PC-9 (cell line): ENCODE results near the gene LRRC8D. TPM values are rescaled to one million over a fixed set of nuclear protein-coding genes. Genes with fewer than 3 reads are reported as not detected.
A peak's percentile ranks its signal among the peaks of the same experiment; 100 is the strongest.

Experiments used
- BruUV-seq: library from RNA; stranded (reverse); fragments of 400-500 nt; replicated peaks from 2 replicates; lab custom pipeline; 2021; lab: Mats Ljungman, UMichigan
- CTCF ChIA-PET: fragments of 300-600 bp; sonication (Branson Sonifier 250); formaldehyde crosslinking; loops from one replicate; lab custom pipeline; 2022; ENCODE audit warnings: antibody characterized with exemption; lab: Charles Lee
- POLR2A ChIA-PET: fragments of 300-600 bp; sonication (Branson Sonifier 250); formaldehyde crosslinking; loops from one replicate; lab custom pipeline; 2022; ENCODE audit warnings: antibody characterized with exemption; ENCODE audit not compliant: unreplicated experiment; lab: Charles Lee
- DNase-seq, 2 experiments: peaks; one replicate each; pipeline versions ENCODE4 v3.0.0 to v3.0.0-alpha.2; 2015 to 2022; ENCODE audit warnings: mixed read lengths in 1 of 2
- H2AFZ ChIP-seq: fragments of 200-600 bp; sonication (generic); 2 replicates; pipeline ENCODE4 v1.8.1; 2017; ENCODE audit warnings: antibody characterized with exemption
- H3F3A ChIP-seq: fragments of 200-600 bp; sonication (generic); 2 replicates; pipeline ENCODE4 v1.8.1; 2017; ENCODE audit warnings: antibody characterized with exemption, mild to moderate bottlenecking, low read depth; ENCODE audit not compliant: insufficient read depth
- H3K27ac ChIP-seq: fragments of 200-600 bp; sonication (generic); 2 replicates; pipeline ENCODE4 v1.6.1; 2016; ENCODE audit warnings: mixed run types
- H3K27me3 ChIP-seq: fragments of 200-600 bp; sonication (generic); 2 replicates; pipeline ENCODE4 v1.6.1; 2016; ENCODE audit warnings: low read depth, mixed run types; ENCODE audit not compliant: insufficient read depth
- H3K36me3 ChIP-seq: fragments of 200-600 bp; sonication (generic); 2 replicates; pipeline ENCODE4 v1.6.1; 2016; ENCODE audit warnings: low read depth, mixed run types
- H3K4me1 ChIP-seq: fragments of 200-600 bp; sonication (generic); replicated peaks from 2 replicates; pipeline ENCODE4 v1.6.1; 2016; ENCODE audit warnings: mixed run types; ENCODE audit not compliant: insufficient read depth
- H3K4me2 ChIP-seq: fragments of 200-600 bp; sonication (generic); 2 replicates; pipeline ENCODE4 v1.6.1; 2017; ENCODE audit warnings: mixed run types
- H3K4me3 ChIP-seq: fragments of 200-600 bp; sonication (generic); 2 replicates; pipeline ENCODE4 v1.6.1; 2016; ENCODE audit warnings: mixed run types
- H3K79me2 ChIP-seq: fragments of 200-600 bp; sonication (generic); 2 replicates; pipeline ENCODE4 v1.6.1; 2017; ENCODE audit warnings: low read depth, mixed run types
- H3K9me2 ChIP-seq: fragments of 200-600 bp; sonication (generic); 2 replicates; pipeline ENCODE4 v1.8.1; 2017; ENCODE audit warnings: mild to moderate bottlenecking; ENCODE audit not compliant: insufficient read depth
- H3K9me3 ChIP-seq: fragments of 200-600 bp; sonication (generic); 2 replicates; pipeline ENCODE4 v1.8.1; 2016; ENCODE audit warnings: low read depth; ENCODE audit not compliant: insufficient read depth
- H4K20me1 ChIP-seq: fragments of 200-600 bp; sonication (generic); 2 replicates; pipeline ENCODE4 v1.8.1; 2017; ENCODE audit not compliant: insufficient read depth
- EZH2 ChIP-seq: fragments of 200-600 bp; sonication (generic); IDR thresholded peaks from 2 replicates; pipeline ENCODE4 v1.8.0; 2017; ENCODE audit warnings: antibody characterized with exemption, low read depth
- intact Hi-C: fragments of 100-400 bp; cut with micrococcal nuclease; formaldehyde crosslinking; loops from one replicate; pipeline ENCODE4 v1.10.0; 2022; ENCODE audit not compliant: unreplicated experiment
- total RNA-seq: library from RNA; stranded (reverse); gene quantifications from 2 replicates; pipeline ENCODE4 v1.2.3, GENCODE V29; 2021
- TF ChIP-seq, protein P1 (sequence below): fragments of 200-600 bp; sonication (generic); conservative IDR thresholded peaks from 2 replicates; pipeline ENCODE4 v1.6.1; 2017; ENCODE audit warnings: mixed run types, antibody characterized with exemption, mild to moderate bottlenecking, moderate library complexity

LRRC8D gene
- total RNA-seq, 1 experiment from 2014 or later = 75.9 TPM

DNA sequence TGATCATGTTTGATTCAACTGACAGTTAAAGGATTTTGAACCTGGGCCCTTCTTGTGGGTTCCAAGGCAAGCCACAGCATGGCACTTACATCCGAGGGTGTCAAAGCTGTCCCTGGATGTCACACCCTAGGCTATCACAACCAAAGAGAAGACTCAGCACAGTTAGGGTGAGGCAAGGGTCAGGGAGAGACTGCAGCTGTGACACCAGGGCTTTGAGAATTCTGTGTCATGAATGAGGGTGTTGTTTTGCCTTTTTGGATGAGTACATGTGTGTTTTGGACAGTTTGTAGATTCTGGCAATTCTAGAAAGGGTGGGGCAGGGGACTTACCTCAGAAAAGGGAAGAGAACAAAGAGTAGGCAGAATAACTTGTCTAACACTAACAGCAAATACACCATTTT is 136.3 kb downstream of the LRRC8D start:
- BruUV-seq = no TSS peak
- Histone ChIP-seq H3K9me2 (no peaks in the 10 kb centered on the region), H3F3A (peaks cover 43% of the 10 kb centered on the region), H4K20me1 (no peaks in the 10 kb centered on the region), H3K4me2 (peak overlapping the region; percentile 60), H3K27me3 (no peaks in the 10 kb centered on the region), H3K9me3 (peaks cover 12% of the 10 kb centered on the region), H3K4me3 (0 out of 2 replicates have a peak overlapping the region, but pooled peaks have one; percentile 29), H3K79me2 (peaks cover 26% of the 10 kb centered on the region), H3K27ac (0 out of 2 replicates have a peak overlapping the region, but pooled peaks have one; percentile 11), H3K4me1 (peaks cover 60% of the 10 kb centered on the region), H2AFZ (no peak overlapping the region), H3K36me3 (peaks cover 21% of the 10 kb centered on the region; the same call in 1 of the 2 replicates)
- no peak for DNase-seq
- ChIA-PET POLR2A (interaction anchor here (0.7 kb wide), 1 partner anchor 16 kb away, joined by 4 read pairs; no protein-coding TSS in a partner anchor), CTCF (no interaction called here)
- TF ChIP-seq, protein P1, sequence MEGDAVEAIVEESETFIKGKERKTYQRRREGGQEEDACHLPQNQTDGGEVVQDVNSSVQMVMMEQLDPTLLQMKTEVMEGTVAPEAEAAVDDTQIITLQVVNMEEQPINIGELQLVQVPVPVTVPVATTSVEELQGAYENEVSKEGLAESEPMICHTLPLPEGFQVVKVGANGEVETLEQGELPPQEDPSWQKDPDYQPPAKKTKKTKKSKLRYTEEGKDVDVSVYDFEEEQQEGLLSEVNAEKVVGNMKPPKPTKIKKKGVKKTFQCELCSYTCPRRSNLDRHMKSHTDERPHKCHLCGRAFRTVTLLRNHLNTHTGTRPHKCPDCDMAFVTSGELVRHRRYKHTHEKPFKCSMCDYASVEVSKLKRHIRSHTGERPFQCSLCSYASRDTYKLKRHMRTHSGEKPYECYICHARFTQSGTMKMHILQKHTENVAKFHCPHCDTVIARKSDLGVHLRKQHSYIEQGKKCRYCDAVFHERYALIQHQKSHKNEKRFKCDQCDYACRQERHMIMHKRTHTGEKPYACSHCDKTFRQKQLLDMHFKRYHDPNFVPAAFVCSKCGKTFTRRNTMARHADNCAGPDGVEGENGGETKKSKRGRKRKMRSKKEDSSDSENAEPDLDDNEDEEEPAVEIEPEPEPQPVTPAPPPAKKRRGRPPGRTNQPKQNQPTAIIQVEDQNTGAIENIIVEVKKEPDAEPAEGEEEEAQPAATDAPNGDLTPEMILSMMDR = no peak
- TF ChIP-seq EZH2 = no peak
- intact Hi-C loops = no loop called here

DNA sequence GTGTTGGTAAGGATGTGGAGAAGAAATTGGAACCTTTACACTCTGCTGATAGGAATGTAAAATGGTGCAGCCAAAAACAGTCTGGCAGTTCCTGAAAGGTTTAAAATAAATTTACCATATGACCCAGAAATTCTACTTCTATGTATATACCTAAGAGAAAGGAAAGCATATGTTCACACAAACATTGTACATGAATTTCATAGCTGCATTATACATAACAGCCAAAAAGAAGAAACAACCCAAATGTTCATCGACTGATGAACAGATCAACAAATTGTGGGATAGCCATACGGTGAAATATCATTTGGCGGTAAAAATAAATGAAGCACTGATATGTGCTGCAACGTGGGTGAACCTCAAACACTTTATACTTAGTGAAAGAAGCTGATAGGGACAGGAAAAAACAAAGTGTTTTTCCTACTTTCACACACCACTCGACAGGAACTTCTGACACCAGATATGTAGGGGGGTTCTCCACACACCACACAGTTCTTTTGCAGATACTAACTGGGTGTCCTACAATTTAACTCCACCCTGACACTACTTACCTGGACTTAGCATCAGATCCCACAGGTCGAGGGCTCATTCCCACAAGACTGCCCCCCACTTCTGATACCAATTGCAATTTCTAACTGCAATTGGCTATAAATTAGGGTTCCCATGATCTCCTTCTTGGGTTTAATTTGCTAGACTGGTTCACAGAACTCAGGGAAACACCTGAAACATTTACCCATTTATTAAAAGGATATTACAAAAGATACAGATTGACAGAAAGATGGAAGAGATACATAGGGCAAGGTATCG is 138.2 kb downstream of the LRRC8D start:
- no peaks in the 10 kb centered on the region for H3K9me2 ChIP-seq
- H3K79me2 ChIP-seq = peaks cover 26% of the 10 kb centered on the region
- DNase-seq = no peak
- intact Hi-C loops = no loop called here
- peaks cover 12% of the 10 kb centered on the region for H3K9me3 ChIP-seq
- no peaks in the 10 kb centered on the region for H4K20me1 ChIP-seq
- ChIA-PET POLR2A (no interaction called here), CTCF (no interaction called here)
- peaks cover 40% of the 10 kb centered on the region for H3K4me1 ChIP-seq
- BruUV-seq = no TSS peak
- no peak overlapping the region for H3K27ac ChIP-seq
- H3K36me3 ChIP-seq = peaks cover 21% of the 10 kb centered on the region; the same call in 1 of the 2 replicates
- TF ChIP-seq EZH2 = no peak
- TF ChIP-seq, protein P1 = no peak
- peaks cover 24% of the 10 kb centered on the region for H3F3A ChIP-seq
- no peak overlapping the region for H2AFZ ChIP-seq
- no peaks in the 10 kb centered on the region for H3K27me3 ChIP-seq
- no peak overlapping the region for H3K4me3 ChIP-seq
- no peak overlapping the region for H3K4me2 ChIP-seq

DNA sequence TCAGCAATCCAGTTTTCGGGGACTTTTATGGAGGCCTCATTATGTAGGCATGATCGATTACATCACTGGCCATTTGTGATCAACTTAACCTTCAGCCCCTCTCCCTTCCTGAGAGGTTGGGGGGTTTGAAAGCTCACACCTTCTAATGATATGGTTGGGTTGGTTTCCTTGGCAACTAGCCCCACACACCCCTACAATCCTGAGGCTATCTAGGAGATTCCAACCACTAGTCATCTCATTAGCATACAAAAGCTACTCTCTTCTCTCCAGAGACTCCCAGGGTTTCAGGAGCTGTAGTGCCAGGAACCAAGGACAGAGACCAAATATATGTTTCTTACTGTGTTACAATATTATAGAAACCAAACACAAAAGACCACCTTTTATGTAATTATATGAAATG is 138.9 kb downstream of the LRRC8D start:
- Histone ChIP-seq H4K20me1 (no peaks in the 10 kb centered on the region), H3K79me2 (peaks cover 26% of the 10 kb centered on the region), H3K27me3 (no peaks in the 10 kb centered on the region), H3K36me3 (peaks cover 21% of the 10 kb centered on the region; the same call in 1 of the 2 replicates), H3F3A (peaks cover 17% of the 10 kb centered on the region; the same call in 1 of the 2 replicates), H3K9me2 (no peaks in the 10 kb centered on the region), H3K4me3 (no peak overlapping the region), H3K4me1 (peaks cover 34% of the 10 kb centered on the region), H3K4me2 (no peak overlapping the region), H2AFZ (no peak overlapping the region), H3K27ac (no peak overlapping the region), H3K9me3 (peaks cover 12% of the 10 kb centered on the region)
- DNase-seq = no peak
- ChIA-PET POLR2A (no interaction called here), CTCF (interaction anchor here (0.6 kb wide), 1 partner anchor 43 kb away, joined by 8 read pairs; no protein-coding TSS in a partner anchor)
- intact Hi-C loops = no loop called here
- TF ChIP-seq EZH2 = no peak
- TF ChIP-seq, protein P1 = no peak
- no TSS peak for BruUV-seq
